ENCODE data around the gene RAPGEF1. TPM values are rescaled to one million over a fixed set of nuclear protein-coding genes. Genes with fewer than 3 reads are reported as not detected.

RAPGEF1 gene
- total and polyA plus RNA-seq, 12 donors = 14.5 to 136 (median 49.1) TPM

DNA sequence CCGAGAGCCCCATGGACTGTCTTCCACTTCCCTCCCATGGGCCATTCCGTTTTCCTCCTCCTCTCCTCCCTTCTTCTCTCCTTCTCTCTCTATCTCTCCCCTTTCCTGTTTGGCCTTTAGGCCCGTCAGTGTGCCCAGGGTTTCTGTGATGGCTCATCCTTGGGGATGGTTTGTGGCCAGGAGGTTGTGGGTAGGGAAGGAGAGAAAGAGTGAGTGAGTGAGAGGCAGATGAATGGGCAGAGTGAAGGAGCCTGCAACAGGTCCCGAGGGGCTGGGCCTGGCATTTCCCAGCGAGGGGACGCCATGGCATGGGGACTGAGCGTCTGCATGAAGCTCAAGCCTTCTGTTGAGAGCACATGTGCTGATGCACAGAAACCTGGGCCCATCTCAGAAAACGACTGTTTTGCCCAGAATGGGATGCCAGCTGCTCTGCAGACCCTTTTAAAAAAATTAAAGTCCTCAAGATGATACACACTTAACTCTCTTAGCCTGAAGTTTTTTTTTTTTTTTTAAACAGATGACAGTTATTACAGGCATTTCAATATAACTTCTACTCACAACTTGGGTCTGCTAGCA is 125.4 kb downstream of the RAPGEF1 start:
- DNase-seq = no peak
- TF ChIP-seq, protein P1, sequence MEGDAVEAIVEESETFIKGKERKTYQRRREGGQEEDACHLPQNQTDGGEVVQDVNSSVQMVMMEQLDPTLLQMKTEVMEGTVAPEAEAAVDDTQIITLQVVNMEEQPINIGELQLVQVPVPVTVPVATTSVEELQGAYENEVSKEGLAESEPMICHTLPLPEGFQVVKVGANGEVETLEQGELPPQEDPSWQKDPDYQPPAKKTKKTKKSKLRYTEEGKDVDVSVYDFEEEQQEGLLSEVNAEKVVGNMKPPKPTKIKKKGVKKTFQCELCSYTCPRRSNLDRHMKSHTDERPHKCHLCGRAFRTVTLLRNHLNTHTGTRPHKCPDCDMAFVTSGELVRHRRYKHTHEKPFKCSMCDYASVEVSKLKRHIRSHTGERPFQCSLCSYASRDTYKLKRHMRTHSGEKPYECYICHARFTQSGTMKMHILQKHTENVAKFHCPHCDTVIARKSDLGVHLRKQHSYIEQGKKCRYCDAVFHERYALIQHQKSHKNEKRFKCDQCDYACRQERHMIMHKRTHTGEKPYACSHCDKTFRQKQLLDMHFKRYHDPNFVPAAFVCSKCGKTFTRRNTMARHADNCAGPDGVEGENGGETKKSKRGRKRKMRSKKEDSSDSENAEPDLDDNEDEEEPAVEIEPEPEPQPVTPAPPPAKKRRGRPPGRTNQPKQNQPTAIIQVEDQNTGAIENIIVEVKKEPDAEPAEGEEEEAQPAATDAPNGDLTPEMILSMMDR (IDR thresholded peaks at IDR 0.05) = no peak
- TF ChIP-seq POLR2A (IDR thresholded peaks at IDR 0.05) = no peak
- Histone ChIP-seq H3K27me3 (no peaks in the 10 kb centered on the region), H3K9me3 (replicated peaks in 1 of 3) (no peaks in the 10 kb centered on the region), H3K36me3 (replicated peaks in 1 of 2) (peaks cover 0 to 19% of the 10 kb centered on the region in 2 donors), H3K4me1 (replicated peaks in 1 of 2) (peaks cover 6 to 7% of the 10 kb centered on the region in 2 donors), H3K4me3 (no peak overlapping the region), H3K27ac (no peak overlapping the region)
- 90 to 97% (median 94%) methylated on average over 8 of the region's 8 CpGs for WGBS, 4 donors
- intact Hi-C loops (cut with DNase I) = no loop called here

DNA sequence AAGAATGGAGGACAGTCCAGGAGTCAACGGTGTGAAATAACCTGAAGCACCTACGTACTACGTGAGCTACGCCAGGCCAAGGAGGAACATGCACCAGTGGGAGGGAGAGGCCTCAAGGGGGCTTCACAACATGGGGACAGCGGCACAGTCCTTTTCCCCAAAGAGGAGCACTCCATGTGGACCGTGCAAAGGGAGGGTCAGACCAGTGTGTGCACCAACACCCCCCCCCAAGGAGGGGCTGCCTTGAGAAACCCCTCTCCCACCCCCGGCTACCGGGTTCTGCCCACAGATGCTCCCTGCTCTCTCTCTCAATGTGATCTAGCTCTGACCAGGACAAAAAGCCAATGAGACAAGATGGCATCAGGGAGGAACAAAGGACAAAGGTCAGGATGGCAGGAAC is 126.0 kb downstream of the RAPGEF1 start:
- peaks cover 11 to 12% of the 10 kb centered on the region in 2 donors for H3K4me1 ChIP-seq (replicated peaks in 1 of 2)
- peaks cover 0 to 14% of the 10 kb centered on the region in 2 donors for H3K36me3 ChIP-seq (replicated peaks in 1 of 2)
- H3K27ac ChIP-seq = no peak overlapping the region
- no peak for TF ChIP-seq POLR2A (IDR thresholded peaks at IDR 0.05)
- TF ChIP-seq, protein P1 (IDR thresholded peaks at IDR 0.05) = no peak
- no peaks in the 10 kb centered on the region for H3K9me3 ChIP-seq (replicated peaks in 1 of 3)
- intact Hi-C loops (cut with DNase I) = no loop called here
- 90 to 99% (median 97%) methylated on average over 5 to 8 of the region's 8 CpGs for WGBS, 4 donors
- H3K27me3 ChIP-seq = no peaks in the 10 kb centered on the region
- no peak for DNase-seq
- H3K4me3 ChIP-seq = no peak overlapping the region

DNA sequence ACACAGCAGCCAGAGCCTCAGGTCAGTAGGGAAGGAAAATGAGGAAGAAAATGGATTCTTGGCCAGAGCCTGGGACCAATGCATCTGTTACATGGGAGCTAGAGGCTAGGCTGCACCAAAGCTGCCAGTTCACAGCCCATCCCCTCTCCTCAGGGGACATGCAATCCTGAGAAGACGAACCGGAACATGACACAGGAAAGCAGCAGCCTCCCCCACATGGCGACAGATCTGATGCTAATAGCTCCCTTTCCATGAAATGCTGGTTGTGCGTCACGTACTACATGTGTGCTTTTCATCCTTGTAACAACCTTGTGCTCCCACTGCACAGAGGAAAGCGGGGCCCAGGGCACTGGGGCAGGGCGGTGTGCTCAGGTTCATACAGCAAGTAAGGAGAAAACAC is 127.0 kb downstream of the RAPGEF1 start:
- Histone ChIP-seq H3K4me1 (replicated peaks in 1 of 2) (peaks cover 14 to 22% of the 10 kb centered on the region in 2 donors), H3K36me3 (replicated peaks in 1 of 2) (peaks cover 0 to 9% of the 10 kb centered on the region in 2 donors), H3K27ac (no peak overlapping the region), H3K9me3 (replicated peaks in 1 of 3) (no peaks in the 10 kb centered on the region), H3K27me3 (no peaks in the 10 kb centered on the region), H3K4me3 (no peak overlapping the region)
- intact Hi-C loops (cut with DNase I) = no loop called here
- WGBS, 4 donors = 88 to 100% (median 96%) methylated on average over 6 to 7 of the region's 7 CpGs
- no peak for DNase-seq
- TF ChIP-seq, protein P1 (IDR thresholded peaks at IDR 0.05) = no peak
- no peak for TF ChIP-seq POLR2A (IDR thresholded peaks at IDR 0.05)

DNA sequence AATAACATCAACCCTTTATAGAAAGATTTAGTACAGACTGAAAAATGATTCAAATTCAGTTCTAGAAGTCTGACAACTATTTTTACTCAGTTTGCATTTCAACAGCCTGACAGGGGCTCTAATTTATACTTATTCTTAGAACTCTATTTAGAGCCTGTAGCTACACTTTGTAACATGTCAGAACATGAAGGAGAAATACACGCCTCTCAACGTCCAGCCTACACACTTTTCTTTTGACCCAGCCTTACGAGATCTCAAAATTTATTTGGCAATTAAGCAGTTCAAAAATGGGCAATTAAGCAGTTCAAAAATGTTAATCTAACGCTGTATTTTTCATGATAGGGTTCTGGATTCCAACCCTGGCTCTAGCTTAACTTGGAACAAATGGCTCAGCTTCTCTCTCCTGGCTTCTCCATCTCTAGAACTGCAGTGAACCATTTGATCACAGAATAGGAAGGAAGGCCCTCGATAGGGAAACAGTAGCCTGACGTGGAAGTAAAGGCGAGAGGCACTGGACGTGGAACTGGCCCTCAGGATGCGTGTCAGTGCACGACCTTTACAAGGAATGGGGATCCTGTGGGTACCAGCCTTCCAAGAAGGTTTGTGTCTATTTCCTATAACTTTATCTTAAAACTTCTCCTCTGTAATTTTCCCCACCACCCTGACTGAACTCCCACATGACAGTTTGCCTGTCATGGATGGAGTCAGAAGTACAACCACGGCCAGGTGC is 128.1 kb downstream of the RAPGEF1 start:
- Histone ChIP-seq H3K27me3 (no peaks in the 10 kb centered on the region), H3K36me3 (replicated peaks in 1 of 2) (peaks cover 0 to 9% of the 10 kb centered on the region in 2 donors), H3K4me1 (replicated peaks in 1 of 2) (peaks cover 14 to 25% of the 10 kb centered on the region in 2 donors), H3K9me3 (replicated peaks in 1 of 3) (no peaks in the 10 kb centered on the region), H3K4me3 (no peak overlapping the region), H3K27ac (no peak overlapping the region)
- no peak for DNase-seq
- intact Hi-C loops (cut with DNase I) = no loop called here
- WGBS, 4 donors = 89 to 95% (median 92%) methylated on average over 11 of the region's 11 CpGs
- TF ChIP-seq, protein P1 (IDR thresholded peaks at IDR 0.05) = no peak
- TF ChIP-seq POLR2A (IDR thresholded peaks at IDR 0.05) = no peak
